ENCODE results near the gene LSP1. TPM values are rescaled to one million over a fixed set of nuclear protein-coding genes. Genes with fewer than 3 reads are reported as not detected.

Gene LSP1
- total RNA-seq, 1 experiment from 2014 or later = 0.90 TPM

DNA sequence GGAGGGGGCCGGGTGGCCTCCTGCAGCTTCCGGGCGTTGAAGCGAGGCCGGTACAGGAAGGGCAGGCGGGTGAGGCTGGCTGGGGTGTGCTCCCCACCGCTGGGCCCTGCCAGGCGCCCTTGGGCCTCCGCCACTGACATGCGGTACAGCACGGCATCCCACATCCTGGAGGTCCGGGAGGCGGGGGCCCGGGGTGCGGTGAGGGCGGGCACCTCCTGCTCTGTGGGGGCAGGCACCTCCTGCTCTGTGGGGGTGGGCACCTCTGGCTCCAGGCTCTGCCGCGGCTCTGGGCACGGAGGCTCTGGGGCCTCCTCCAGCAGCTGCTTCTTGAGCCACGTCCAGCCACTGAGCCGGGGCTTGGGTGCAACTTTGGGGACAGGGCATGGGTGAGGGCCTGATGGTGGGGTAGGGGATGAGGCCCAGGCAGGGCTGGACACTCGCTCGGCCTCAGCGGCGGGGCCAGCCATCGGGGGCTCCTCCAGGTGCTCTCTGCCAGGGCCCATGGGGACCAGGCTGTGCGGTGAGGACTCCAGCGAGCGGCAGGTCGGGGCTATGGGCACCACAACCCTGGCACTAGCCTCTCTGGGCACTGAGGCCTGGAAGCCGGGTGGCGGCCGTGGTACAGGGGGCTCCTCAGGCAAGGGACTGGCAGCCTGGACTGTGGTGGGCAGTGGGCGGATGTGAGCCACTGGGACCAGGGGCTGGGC lies 36.5 kb downstream of the LSP1 start:
- POLR2A ChIA-PET = no interaction called here
- CTCF ChIA-PET = interaction anchor here (0.6 kb wide), 2 partner anchors 57 to 391 kb away, joined by 3 to 4 read pairs; no protein-coding TSS in a partner anchor
- DNase-seq (ENCODE audit: low read depth, low spot score) (no peak), ATAC-seq (no peak)
- no peaks in the 10 kb centered on the region for H3K27me3 ChIP-seq (ENCODE audit: control insufficient read depth, insufficient read depth, low read length)
- in situ Hi-C loops (cut with HindIII; ENCODE audit: low pct_unique_long_range_greater_than_20kb, low sequenced_read_pairs) (no loop called here), intact Hi-C loops (cut with micrococcal nuclease; ENCODE audit: unreplicated experiment) (no loop called here)
- no TSS peak for BruUV-seq (replicated peaks)
- H3K4me3 ChIP-seq (ENCODE audit: low read depth in 2 of 2, low read length in 2 of 2) = no peak overlapping the region
- TF ChIP-seq, protein P1, sequence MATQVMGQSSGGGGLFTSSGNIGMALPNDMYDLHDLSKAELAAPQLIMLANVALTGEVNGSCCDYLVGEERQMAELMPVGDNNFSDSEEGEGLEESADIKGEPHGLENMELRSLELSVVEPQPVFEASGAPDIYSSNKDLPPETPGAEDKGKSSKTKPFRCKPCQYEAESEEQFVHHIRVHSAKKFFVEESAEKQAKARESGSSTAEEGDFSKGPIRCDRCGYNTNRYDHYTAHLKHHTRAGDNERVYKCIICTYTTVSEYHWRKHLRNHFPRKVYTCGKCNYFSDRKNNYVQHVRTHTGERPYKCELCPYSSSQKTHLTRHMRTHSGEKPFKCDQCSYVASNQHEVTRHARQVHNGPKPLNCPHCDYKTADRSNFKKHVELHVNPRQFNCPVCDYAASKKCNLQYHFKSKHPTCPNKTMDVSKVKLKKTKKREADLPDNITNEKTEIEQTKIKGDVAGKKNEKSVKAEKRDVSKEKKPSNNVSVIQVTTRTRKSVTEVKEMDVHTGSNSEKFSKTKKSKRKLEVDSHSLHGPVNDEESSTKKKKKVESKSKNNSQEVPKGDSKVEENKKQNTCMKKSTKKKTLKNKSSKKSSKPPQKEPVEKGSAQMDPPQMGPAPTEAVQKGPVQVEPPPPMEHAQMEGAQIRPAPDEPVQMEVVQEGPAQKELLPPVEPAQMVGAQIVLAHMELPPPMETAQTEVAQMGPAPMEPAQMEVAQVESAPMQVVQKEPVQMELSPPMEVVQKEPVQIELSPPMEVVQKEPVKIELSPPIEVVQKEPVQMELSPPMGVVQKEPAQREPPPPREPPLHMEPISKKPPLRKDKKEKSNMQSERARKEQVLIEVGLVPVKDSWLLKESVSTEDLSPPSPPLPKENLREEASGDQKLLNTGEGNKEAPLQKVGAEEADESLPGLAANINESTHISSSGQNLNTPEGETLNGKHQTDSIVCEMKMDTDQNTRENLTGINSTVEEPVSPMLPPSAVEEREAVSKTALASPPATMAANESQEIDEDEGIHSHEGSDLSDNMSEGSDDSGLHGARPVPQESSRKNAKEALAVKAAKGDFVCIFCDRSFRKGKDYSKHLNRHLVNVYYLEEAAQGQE (IDR thresholded peaks at IDR 0.05; ENCODE audit: insufficient read depth in 1 of 2, low read depth in 2 of 2, low read length in 1 of 2) = no peak
- TF ChIP-seq, protein P2, sequence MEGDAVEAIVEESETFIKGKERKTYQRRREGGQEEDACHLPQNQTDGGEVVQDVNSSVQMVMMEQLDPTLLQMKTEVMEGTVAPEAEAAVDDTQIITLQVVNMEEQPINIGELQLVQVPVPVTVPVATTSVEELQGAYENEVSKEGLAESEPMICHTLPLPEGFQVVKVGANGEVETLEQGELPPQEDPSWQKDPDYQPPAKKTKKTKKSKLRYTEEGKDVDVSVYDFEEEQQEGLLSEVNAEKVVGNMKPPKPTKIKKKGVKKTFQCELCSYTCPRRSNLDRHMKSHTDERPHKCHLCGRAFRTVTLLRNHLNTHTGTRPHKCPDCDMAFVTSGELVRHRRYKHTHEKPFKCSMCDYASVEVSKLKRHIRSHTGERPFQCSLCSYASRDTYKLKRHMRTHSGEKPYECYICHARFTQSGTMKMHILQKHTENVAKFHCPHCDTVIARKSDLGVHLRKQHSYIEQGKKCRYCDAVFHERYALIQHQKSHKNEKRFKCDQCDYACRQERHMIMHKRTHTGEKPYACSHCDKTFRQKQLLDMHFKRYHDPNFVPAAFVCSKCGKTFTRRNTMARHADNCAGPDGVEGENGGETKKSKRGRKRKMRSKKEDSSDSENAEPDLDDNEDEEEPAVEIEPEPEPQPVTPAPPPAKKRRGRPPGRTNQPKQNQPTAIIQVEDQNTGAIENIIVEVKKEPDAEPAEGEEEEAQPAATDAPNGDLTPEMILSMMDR (IDR thresholded peaks at IDR 0.05) = no peak
- TF ChIP-seq POLR2AphosphoS5 (IDR thresholded peaks at IDR 0.05; ENCODE audit: low read depth, low read length) (no peak), SIN3A (IDR thresholded peaks at IDR 0.05; ENCODE audit: borderline replicate concordance, insufficient read depth, low read depth, low read length) (no peak), TCF7L2 (IDR thresholded peaks at IDR 0.05; ENCODE audit: low read depth, low read length) (no peak)
- H3K9me3 ChIP-seq (ENCODE audit: control insufficient read depth, insufficient read depth, low read depth, low read length) = no peaks in the 10 kb centered on the region
- H3K36me3 ChIP-seq (ENCODE audit: control insufficient read depth, insufficient read depth, low read length) = no peaks in the 10 kb centered on the region
- H3K4me1 ChIP-seq (ENCODE audit: control insufficient read depth, insufficient read depth, low read length) = no peaks in the 10 kb centered on the region
- no peak overlapping the region for H3K27ac ChIP-seq (ENCODE audit: low read length)

DNA sequence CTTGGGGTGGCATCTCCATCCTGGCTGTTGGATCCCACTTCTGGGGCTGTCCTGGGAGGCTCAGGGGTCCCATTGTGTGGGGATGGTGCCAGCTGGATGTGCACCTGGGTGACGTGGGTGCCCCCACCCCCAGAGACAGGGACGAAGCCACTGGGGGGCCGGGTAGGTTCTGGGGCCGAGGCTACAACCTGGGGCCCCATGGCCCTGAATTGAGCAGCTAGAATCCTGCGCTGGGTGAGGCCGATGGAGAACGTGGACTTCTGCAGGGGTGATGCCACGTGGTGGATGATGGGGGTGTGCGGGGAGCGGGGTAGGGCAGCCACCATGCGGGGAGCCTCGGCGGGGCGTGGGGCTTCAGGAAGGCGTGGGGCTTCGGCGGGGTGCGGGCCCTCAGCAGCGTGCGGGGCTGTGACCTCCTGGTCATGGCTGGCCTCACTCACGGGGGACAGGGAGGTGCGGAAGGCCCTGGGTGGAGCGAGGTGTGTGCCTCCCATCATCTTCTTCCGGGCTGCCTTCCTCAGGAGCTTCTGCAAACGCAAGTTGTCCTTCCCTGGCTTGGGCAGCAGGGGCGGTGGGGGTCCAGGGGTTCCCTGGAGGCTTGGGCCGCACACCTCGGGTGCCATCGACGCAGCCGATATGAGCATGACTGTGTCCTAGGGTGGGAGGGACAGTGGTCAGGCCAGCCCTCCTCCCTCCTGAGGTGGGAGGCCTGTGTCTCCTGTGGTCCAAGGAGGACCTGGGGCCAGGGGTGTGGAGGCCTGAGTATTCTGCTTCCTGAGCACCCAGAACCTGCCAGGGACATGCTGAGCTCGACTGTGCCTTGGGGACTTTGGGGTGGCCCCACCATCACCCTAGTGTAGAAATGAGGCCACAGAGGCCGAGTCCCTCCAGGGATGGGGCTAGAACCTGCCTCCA lies 37.3 kb downstream of the LSP1 start:
- intact Hi-C loops (cut with micrococcal nuclease; ENCODE audit: unreplicated experiment) = no loop called here
- ChIA-PET POLR2A (no interaction called here), CTCF (interaction anchor here (0.5 to 1.3 kb wide), 2 partner anchors 8 to 82 kb away, joined by 4 to 5 read pairs; no protein-coding TSS in a partner anchor)
- Histone ChIP-seq H3K9me3 (ENCODE audit: control insufficient read depth, insufficient read depth, low read depth, low read length) (no peaks in the 10 kb centered on the region), H3K4me1 (ENCODE audit: control insufficient read depth, insufficient read depth, low read length) (no peaks in the 10 kb centered on the region), H3K27me3 (ENCODE audit: control insufficient read depth, insufficient read depth, low read length) (no peaks in the 10 kb centered on the region), H3K4me3 (ENCODE audit: low read depth in 2 of 2, low read length in 2 of 2) (no peak overlapping the region), H3K36me3 (ENCODE audit: control insufficient read depth, insufficient read depth, low read length) (no peaks in the 10 kb centered on the region), H3K27ac (ENCODE audit: low read length) (no peak overlapping the region)
- no TSS peak for BruUV-seq (replicated peaks)
- ATAC-seq (no peak), DNase-seq (ENCODE audit: low read depth, low spot score) (no peak)
- in situ Hi-C loops (cut with HindIII; ENCODE audit: low pct_unique_long_range_greater_than_20kb, low sequenced_read_pairs) = no loop called here
- TF ChIP-seq, protein P2 (IDR thresholded peaks at IDR 0.05) = no peak
- TF ChIP-seq TCF7L2 (IDR thresholded peaks at IDR 0.05; ENCODE audit: low read depth, low read length) = no peak
- no peak for TF ChIP-seq SIN3A (IDR thresholded peaks at IDR 0.05; ENCODE audit: borderline replicate concordance, insufficient read depth, low read depth, low read length)
- no peak for TF ChIP-seq POLR2AphosphoS5 (IDR thresholded peaks at IDR 0.05; ENCODE audit: low read depth, low read length)
- TF ChIP-seq, protein P1 (IDR thresholded peaks at IDR 0.05; ENCODE audit: insufficient read depth in 1 of 2, low read depth in 2 of 2, low read length in 1 of 2) = no peak

Measured in Panc1 (cell line).